HG03342 (cell line): ENCODE data around the gene FGF1.

Experiments used
- ATAC-seq: cut with Tn5 transposase; IDR thresholded peaks from one replicate; pipeline ENCODE4 v1.9.1; 2021; ENCODE audit warnings: mild to moderate bottlenecking, moderate library complexity; ENCODE audit not compliant: unreplicated experiment

The FGF1 gene

GRCh38 chr5:142697356-142698255 is 11.7 kb upstream of the FGF1 start:
- ATAC-seq: no peak

DNA sequence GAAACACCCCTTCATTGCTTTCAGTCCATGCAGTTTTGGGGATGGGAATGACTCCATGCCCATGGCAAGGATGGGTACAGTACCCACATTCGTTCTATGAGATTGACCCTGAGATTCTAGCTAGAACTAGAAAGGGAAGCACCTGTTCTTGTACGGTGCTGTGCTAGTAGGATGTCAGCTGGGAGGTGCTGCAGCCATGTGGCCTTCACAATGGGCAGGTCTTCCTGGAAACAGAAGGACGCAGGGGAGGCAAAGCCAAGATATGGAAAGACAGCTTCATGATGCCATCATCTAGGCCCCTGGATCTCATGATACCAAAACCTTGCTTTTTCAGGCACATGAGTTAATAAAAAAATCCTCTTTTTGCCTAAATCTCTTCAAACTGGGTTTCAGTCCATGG is 10.5 kb upstream of the FGF1 start:
- no peak for ATAC-seq

- no peak for ATAC-seq
Observed at GRCh38 chr5:142694092-142694856, 8.4 kb upstream of the FGF1 start.

GRCh38 chr5:142692321-142692894 is 6.5 kb upstream of the FGF1 start:
- ATAC-seq: no peak

GRCh38 chr5:142690667-142691066 is 4.8 kb upstream of the FGF1 start:
- ATAC-seq: no peak

GRCh38 chr5:142689081-142689480 is 3.2 kb upstream of the FGF1 start:
- ATAC-seq: no peak

DNA sequence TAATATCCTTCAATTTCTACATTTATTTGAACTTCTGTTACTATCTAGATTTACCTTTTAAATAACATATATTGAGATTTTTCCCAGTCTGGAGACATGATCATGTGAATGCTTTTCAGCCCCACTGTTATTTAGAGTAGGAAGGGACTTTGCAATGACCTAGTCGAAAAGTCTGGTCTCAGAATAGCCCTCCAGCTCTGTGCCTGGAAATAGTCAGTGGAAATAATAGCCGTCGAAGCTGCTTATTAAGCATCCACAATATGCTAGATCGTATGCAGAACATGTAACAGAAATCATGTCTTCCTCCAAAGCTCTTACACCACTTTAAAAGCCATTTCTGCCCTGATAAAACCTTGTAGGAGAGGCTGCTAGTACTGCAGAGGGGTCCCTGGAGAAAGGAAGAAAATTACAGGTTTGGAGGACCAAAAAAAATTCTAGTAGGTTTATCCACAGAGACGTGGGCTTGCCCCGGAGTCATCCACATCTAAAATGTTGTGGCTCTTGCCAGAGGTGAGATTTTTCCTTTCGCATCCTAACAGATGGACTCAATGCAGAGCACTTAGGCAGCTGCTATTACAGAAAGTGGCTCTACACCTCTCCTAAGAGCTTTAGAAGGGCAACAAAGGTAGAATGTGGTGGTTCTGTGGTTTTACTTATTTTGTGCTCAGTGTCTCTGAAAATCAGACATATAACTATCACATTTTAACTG is 2.5 kb upstream of the FGF1 start:
- no peak for ATAC-seq

- no peak for ATAC-seq
Observed at GRCh38 chr5:142686968-142687367, 1.1 kb upstream of the FGF1 start.

GRCh38 chr5:142686210-142686734 is 382 bp upstream of the FGF1 start:
- ATAC-seq: no peak

DNA sequence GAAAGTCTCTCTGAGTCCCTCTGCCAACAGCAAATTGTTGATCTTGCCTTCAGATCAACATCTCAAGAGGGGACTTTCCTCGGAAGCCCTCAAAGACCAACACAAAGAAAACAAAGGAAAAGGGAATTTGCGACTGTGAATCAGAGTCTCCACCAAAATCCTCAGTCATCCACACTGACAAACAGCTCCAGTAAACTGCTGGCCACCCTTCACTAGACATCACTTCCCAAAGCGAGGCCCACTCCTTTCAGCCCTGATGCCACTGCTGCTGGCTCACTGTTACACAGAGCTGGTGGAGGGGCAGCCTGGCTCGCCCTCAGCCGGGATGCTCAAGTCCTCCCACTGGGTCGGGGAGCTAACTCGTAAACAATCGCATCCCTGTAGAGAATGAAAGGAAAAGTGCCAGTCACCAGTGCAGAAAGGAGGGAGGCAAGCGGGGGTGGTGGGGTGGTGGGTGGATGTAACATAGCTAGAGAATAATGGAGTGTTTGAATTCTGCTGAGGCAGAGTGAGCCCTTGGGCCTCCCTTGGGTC is 1.3 kb downstream of the FGF1 start:
- no peak for ATAC-seq

DNA sequence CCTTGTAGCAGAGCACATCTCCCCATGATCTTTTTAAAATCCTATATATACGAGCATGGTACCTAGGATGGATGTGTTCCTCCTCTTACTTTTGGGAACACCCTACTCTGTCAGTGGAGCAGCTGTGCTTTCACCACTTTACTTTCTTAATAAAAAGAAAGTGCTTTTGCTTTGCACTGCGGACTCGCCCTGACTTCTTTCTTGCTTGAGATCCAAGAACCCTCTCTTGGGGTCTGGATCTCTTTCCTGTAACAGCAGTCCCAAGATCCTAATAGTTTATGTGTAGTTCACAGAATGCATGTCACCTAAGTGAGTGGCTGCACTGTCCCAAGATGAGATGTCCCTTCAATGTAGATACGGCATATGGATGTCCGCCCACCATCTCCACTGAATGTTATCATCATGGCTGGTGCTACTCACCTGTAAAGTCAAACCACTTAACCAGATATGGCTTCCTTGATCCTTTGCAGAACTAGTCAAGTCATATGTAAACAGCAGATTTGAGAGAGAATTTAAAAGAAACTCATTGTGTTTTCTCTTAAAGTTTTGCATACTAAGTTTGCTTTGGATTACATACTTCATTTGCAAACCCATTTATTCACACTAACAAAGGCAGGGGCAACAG is 1.9 kb downstream of the FGF1 start:
- ATAC-seq: no peak

- no peak for ATAC-seq
Observed at GRCh38 chr5:142683116-142683515, 2.8 kb downstream of the FGF1 start.

DNA sequence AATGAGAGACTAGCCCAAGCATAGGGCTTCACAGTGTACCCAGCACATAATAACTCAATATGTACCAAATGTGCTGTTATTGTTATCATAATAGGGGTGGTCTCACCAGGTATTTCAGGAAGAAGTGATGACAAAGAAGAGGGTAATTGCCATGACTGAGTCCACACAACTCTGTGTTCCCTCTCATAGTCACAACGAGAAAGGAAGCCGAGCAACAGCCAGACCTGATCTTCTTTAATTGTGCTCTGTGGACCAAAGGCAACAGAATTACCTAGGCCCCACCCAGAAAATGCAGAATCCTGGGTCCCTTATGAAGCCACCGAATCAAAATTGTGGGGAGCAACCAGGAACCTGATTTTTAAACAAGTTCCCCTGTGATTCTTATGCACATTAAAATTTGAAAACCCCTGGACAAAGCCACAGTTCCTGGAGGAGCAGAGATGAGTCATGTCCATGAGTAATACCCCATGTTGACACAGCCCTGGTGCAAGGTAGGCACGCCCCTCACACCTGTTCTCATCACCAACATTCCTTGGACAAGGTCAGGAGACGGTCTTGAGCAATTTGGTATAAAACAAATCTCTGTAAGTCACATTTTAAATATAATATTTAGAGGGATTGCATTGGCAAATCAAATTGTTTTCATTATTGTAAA is 5.2 kb downstream of the FGF1 start:
- no peak for ATAC-seq

- no peak for ATAC-seq
Observed at GRCh38 chr5:142679744-142680143, 6.1 kb downstream of the FGF1 start.

- ATAC-seq: no peak
Observed at GRCh38 chr5:142678529-142678928, 7.4 kb downstream of the FGF1 start.

DNA sequence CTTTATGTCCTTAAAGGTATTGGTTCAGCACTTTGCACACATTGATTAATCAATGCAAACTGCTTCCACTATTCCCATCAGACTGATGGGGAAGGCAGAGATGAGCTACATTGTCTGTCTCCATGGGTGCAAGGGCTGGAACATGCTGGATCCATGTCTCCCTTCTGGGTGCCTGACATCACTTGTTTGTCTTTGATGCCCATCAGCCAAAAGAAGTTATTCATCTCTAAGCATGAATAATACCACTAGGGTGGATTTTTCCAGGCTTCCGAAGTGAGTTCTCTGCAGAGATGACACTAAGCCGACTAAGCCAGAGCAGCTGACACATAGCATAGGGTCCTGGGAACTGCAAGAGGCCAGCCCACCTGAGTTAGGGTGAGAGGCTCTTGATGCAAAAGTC is 8.7 kb downstream of the FGF1 start:
- ATAC-seq: no peak

DNA sequence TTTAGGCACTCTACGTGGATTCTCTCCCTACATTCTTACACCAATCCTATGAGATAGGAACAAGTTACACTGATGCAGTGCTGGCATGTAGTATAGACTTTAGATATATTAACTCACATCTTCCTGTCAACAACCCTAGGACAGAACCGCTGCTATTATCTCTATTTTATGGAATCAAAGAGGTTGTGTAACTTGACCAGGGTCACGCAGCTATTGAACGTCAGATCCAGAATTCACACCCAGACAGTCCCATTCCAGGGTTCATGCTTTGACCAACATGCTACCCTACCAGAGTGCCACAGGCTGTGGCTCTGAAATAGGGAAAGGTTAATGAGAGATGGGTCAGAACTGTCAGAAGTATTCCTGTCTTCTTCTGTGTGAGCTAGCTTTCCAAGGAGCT is 9.6 kb downstream of the FGF1 start:
- no peak for ATAC-seq

- ATAC-seq: no peak
Observed at GRCh38 chr5:142674531-142675469, 11.1 kb downstream of the FGF1 start.

GRCh38 chr5:142671801-142672200 is 14.1 kb downstream of the FGF1 start:
- ATAC-seq: no peak
